ENCODE measurements around the gene THAP11.

The THAP11 gene

DNA sequence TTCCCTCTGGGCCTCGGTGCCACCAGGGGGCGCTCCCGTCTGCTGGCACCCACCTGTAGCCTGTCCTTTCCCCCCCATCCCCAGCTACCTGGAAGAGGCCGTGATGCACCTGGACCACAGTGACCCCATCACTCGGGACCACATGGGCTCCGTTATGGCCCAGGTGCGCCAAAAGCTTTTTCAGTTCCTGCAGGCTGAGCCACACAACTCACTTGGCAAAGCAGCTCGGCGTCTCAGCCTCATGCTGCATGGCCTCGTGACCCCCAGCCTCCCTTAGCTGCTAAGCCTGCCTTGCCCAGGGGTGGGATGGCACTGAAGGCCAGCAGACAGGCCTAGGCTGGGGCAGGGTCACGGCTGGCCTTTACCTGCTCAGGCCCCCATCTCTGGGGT is 41.7 kb downstream of the THAP11 start:
- no peak overlapping the region for H3K4me2 ChIP-seq (ENCODE audit: low read length)
- peaks cover 76% of the 10 kb centered on the region for H3K36me3 ChIP-seq (ENCODE audit: insufficient read depth, low read length)
- no peaks in the 10 kb centered on the region for H3K79me2 ChIP-seq (ENCODE audit: insufficient read depth, low read length)
- no peak overlapping the region for H2AFZ ChIP-seq (ENCODE audit: low read length)
- no peaks in the 10 kb centered on the region for H4K20me1 ChIP-seq (ENCODE audit: insufficient read depth, low read length)
- H3K9me3 ChIP-seq (ENCODE audit: low read length) = no peaks in the 10 kb centered on the region
- TF ChIP-seq, protein P1, sequence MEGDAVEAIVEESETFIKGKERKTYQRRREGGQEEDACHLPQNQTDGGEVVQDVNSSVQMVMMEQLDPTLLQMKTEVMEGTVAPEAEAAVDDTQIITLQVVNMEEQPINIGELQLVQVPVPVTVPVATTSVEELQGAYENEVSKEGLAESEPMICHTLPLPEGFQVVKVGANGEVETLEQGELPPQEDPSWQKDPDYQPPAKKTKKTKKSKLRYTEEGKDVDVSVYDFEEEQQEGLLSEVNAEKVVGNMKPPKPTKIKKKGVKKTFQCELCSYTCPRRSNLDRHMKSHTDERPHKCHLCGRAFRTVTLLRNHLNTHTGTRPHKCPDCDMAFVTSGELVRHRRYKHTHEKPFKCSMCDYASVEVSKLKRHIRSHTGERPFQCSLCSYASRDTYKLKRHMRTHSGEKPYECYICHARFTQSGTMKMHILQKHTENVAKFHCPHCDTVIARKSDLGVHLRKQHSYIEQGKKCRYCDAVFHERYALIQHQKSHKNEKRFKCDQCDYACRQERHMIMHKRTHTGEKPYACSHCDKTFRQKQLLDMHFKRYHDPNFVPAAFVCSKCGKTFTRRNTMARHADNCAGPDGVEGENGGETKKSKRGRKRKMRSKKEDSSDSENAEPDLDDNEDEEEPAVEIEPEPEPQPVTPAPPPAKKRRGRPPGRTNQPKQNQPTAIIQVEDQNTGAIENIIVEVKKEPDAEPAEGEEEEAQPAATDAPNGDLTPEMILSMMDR (IDR thresholded peaks at IDR 0.05; ENCODE audit: low read length) = peak; percentile 91
- no peak for TF ChIP-seq EZH2 (IDR thresholded peaks at IDR 0.05; ENCODE audit: borderline replicate concordance, low read length)
- H3K4me3 ChIP-seq (ENCODE audit: low read depth, low read length, poor library complexity, severe bottlenecking) = no peak overlapping the region
- H3F3A ChIP-seq (ENCODE audit: insufficient read depth, low read length) = no peaks in the 10 kb centered on the region
- H3K9ac ChIP-seq (ENCODE audit: low read length) = no peak overlapping the region
- no peaks in the 10 kb centered on the region for H3K9me2 ChIP-seq (ENCODE audit: low read depth, low read length)
- H3K27ac ChIP-seq (ENCODE audit: low read depth, low read length, poor library complexity, severe bottlenecking) = no peak overlapping the region
- no peaks in the 10 kb centered on the region for H3K4me1 ChIP-seq (ENCODE audit: insufficient read depth, low read length, severe bottlenecking)
- no peaks in the 10 kb centered on the region for H3K27me3 ChIP-seq (ENCODE audit: insufficient read depth, low read length)

DNA sequence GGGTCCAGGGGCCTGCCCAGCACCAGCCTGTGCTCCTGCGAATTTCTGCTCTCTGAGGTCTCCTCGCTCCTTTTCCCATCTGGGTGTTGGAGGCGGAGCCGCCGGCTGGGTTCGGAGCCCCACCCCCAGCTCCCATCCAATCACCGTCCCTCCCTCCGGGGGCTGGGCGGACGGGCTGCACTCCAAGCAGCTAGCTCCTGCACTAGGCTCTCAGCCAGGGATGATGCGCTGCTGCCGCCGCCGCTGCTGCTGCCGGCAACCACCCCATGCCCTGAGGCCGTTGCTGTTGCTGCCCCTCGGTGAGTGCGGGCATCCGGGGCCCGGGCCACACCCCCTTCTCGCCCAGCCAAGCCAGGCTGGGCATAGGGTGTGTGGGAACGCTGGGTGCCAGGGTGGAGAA is 42.6 kb downstream of the THAP11 start, which contains the start of gene NRN1L:
TSS of gene NRN1L (plus strand) at position 202 of the 400 bp plus-strand sequence. CDS start at position 221, 19 bp downstream.
- Histone ChIP-seq H4K20me1 (ENCODE audit: insufficient read depth, low read length) (no peaks in the 10 kb centered on the region), H3K4me2 (ENCODE audit: low read length) (no peak within 1 kb of the TSS), H3K27ac (ENCODE audit: low read depth, low read length, poor library complexity, severe bottlenecking) (no peak within 1 kb of the TSS), H3K36me3 (ENCODE audit: insufficient read depth, low read length) (peaks cover 68% of the 10 kb centered on the region), H3F3A (ENCODE audit: insufficient read depth, low read length) (no peaks in the 10 kb centered on the region), H3K79me2 (ENCODE audit: insufficient read depth, low read length) (no peaks in the 10 kb centered on the region), H3K4me3 (ENCODE audit: low read depth, low read length, poor library complexity, severe bottlenecking) (no peak within 1 kb of the TSS), H3K9me3 (ENCODE audit: low read length) (no peaks in the 10 kb centered on the region), H2AFZ (ENCODE audit: low read length) (no peak within 1 kb of the TSS), H3K9me2 (ENCODE audit: low read depth, low read length) (no peaks in the 10 kb centered on the region), H3K9ac (ENCODE audit: low read length) (no peak within 1 kb of the TSS), H3K4me1 (ENCODE audit: insufficient read depth, low read length, severe bottlenecking) (no peaks in the 10 kb centered on the region), H3K27me3 (ENCODE audit: insufficient read depth, low read length) (no peaks in the 10 kb centered on the region)
- TF ChIP-seq EZH2 (IDR thresholded peaks at IDR 0.05; ENCODE audit: borderline replicate concordance, low read length) = no peak
- TF ChIP-seq, protein P1 (IDR thresholded peaks at IDR 0.05; ENCODE audit: low read length) = no peak

- no peak overlapping the region for H3K4me3 ChIP-seq (ENCODE audit: low read depth, low read length, poor library complexity, severe bottlenecking)
- H2AFZ ChIP-seq (ENCODE audit: low read length) = no peak overlapping the region
- TF ChIP-seq, protein P1 (IDR thresholded peaks at IDR 0.05; ENCODE audit: low read length) = no peak
- TF ChIP-seq EZH2 (IDR thresholded peaks at IDR 0.05; ENCODE audit: borderline replicate concordance, low read length) = no peak
- H3K27ac ChIP-seq (ENCODE audit: low read depth, low read length, poor library complexity, severe bottlenecking) = no peak overlapping the region
- no peaks in the 10 kb centered on the region for H3K4me1 ChIP-seq (ENCODE audit: insufficient read depth, low read length, severe bottlenecking)
- H4K20me1 ChIP-seq (ENCODE audit: insufficient read depth, low read length) = no peaks in the 10 kb centered on the region
- H3K9me3 ChIP-seq (ENCODE audit: low read length) = no peaks in the 10 kb centered on the region
- H3F3A ChIP-seq (ENCODE audit: insufficient read depth, low read length) = no peaks in the 10 kb centered on the region
- H3K27me3 ChIP-seq (ENCODE audit: insufficient read depth, low read length) = no peaks in the 10 kb centered on the region
- H3K79me2 ChIP-seq (ENCODE audit: insufficient read depth, low read length) = no peaks in the 10 kb centered on the region
- H3K9me2 ChIP-seq (ENCODE audit: low read depth, low read length) = no peaks in the 10 kb centered on the region
- no peak overlapping the region for H3K9ac ChIP-seq (ENCODE audit: low read length)
- peaks cover 60% of the 10 kb centered on the region for H3K36me3 ChIP-seq (ENCODE audit: insufficient read depth, low read length)
- H3K4me2 ChIP-seq (ENCODE audit: low read length) = no peak overlapping the region
Measured at GRCh38 chr16:67885545-67885944, 43.4 kb downstream of the THAP11 start.

All from OCI-LY1 (cell line).